ENCODE measurements around the gene IQGAP1. TPM values are rescaled to one million over a fixed set of nuclear protein-coding genes. Genes with fewer than 3 reads are reported as not detected.

Gene IQGAP1
- total RNA-seq, result 100 to 1,000 TPM in 3 of 5 donors, 10 to 100 TPM in 2; 74.1 to 222 (median 160) TPM
- polyA plus RNA-seq, result 10 to 100 TPM; 22.3 to 64.5 (median 43.7) TPM
- long read RNA-seq, donor 1, partial matches to known transcripts, result 22 of 25 reads
- long read RNA-seq, donor 1, other reads (novel, unspliced or antisense), result 0 of 25 reads
- long read RNA-seq, donor 2, full-length matches to known transcripts, result 6 of 20 reads
- long read RNA-seq, donor 2, partial matches to known transcripts, result 14 of 20 reads
- long read RNA-seq, donor 2, other reads (novel, unspliced or antisense), result 0 of 20 reads
- long read RNA-seq, donor 3, partial matches to known transcripts, result 23 of 24 reads
- long read RNA-seq, donor 3, other reads (novel, unspliced or antisense), result 0 of 24 reads
- long read RNA-seq, donor 4, partial matches to known transcripts, result 7 of 8 reads
- long read RNA-seq, donor 4, other reads (novel, unspliced or antisense), result 0 of 8 reads
- long read RNA-seq, donor 5, partial matches to known transcripts, result 41 of 49 reads
- long read RNA-seq, donor 5, other reads (novel, unspliced or antisense), result 0 of 49 reads
- long read RNA-seq, donor 6, full-length matches to known transcripts, result 14 of 91 reads
- long read RNA-seq, donor 6, partial matches to known transcripts, result 77 of 91 reads
- long read RNA-seq, donor 6, other reads (novel, unspliced or antisense), result 0 of 91 reads
- long read RNA-seq, donor 7, full-length matches to known transcripts, result 12 of 49 reads
- long read RNA-seq, donor 7, partial matches to known transcripts, result 37 of 49 reads
- long read RNA-seq, donor 7, other reads (novel, unspliced or antisense), result 0 of 49 reads
- long read RNA-seq, donor 8, full-length matches to known transcripts, result 7 of 20 reads
- long read RNA-seq, donor 8, partial matches to known transcripts, result 13 of 20 reads
- long read RNA-seq, donor 8, other reads (novel, unspliced or antisense), result 0 of 20 reads
- long read RNA-seq, donor 9, transcript IQGAP1-204 (3 exons, 2,313 nt), result major isoform, 11 of 34 reads
- long read RNA-seq, donor 9, partial matches to known transcripts, result 18 of 34 reads
- long read RNA-seq, donor 9, other reads (novel, unspliced or antisense), result 0 of 34 reads
- long read RNA-seq, donor 10, partial matches to known transcripts, result 0 of 2 reads
- long read RNA-seq, donor 10, other reads (novel, unspliced or antisense), result 0 of 2 reads

- Histone ChIP-seq H3K27me3 (no peaks in the 10 kb centered on the region), H3K36me3 (peaks cover 10 to 21% (median 16%) of the 10 kb centered on the region in 4 donors), H3K9me3 (no peaks in the 10 kb centered on the region), H3K27ac (peak within 1 kb of the TSS; percentile 99 to 100 (median 99)), H3K4me1 (peaks cover 28 to 43% (median 37%) of the 10 kb centered on the region in 4 donors), H3K4me3 (peak within 1 kb of the TSS; percentile 71 to 99 (median 92))
- no peak for TF ChIP-seq EP300 (IDR thresholded peaks at IDR 0.05)
- peak; percentile 79 to 99 (median 98) for TF ChIP-seq POLR2AphosphoS5 (IDR thresholded peaks at IDR 0.05)
- peak in 2 of 4 donors; percentile 43 to 77 for TF ChIP-seq POLR2A (IDR thresholded peaks at IDR 0.05)
- WGBS, 5 donors, result 3 to 8% (median 5%) methylated on average over 29 to 62 of the region's 62 CpGs
- DNase-seq, result peak; percentile 98
- intact Hi-C loops (cut with DNase I; ENCODE audit: low total_unique reads), result no loop called here
These were observed at the start of gene IQGAP1 for GRCh38 chr15:90387534-90388461. TSS of gene IQGAP1 (plus strand) at chr15:90388242. CDS start at chr15:90388342, 100 bp downstream.

GRCh38 chr15:90338532-90338931 lies 49.5 kb upstream of the IQGAP1 start:
- Histone ChIP-seq H3K4me1 (peaks cover 0 to 16% (median 0%) of the 10 kb centered on the region in 4 donors), H3K9me3 (no peaks in the 10 kb centered on the region), H3K27me3 (no peaks in the 10 kb centered on the region), H3K27ac (no peak overlapping the region), H3K36me3 (no peaks in the 10 kb centered on the region), H3K4me3 (no peak overlapping the region)
- 82 to 98% (median 92%) methylated on average over 1 of the region's 1 CpG for WGBS, 5 donors
- no peak for DNase-seq
- intact Hi-C loops (cut with DNase I; ENCODE audit: low total_unique reads), result no loop called here
- no peak for TF ChIP-seq CTCF (IDR thresholded peaks at IDR 0.05)
- TF ChIP-seq EP300 (IDR thresholded peaks at IDR 0.05), result no peak
- no peak for TF ChIP-seq POLR2A (IDR thresholded peaks at IDR 0.05)
- TF ChIP-seq POLR2AphosphoS5 (IDR thresholded peaks at IDR 0.05), result no peak

GRCh38 chr15:90340345-90340744 lies 47.7 kb upstream of the IQGAP1 start:
- H3K4me1 ChIP-seq, result peaks cover 0 to 17% (median 0%) of the 10 kb centered on the region in 4 donors
- intact Hi-C loops (cut with DNase I; ENCODE audit: low total_unique reads), result no loop called here
- no peak overlapping the region for H3K4me3 ChIP-seq
- H3K27me3 ChIP-seq, result no peaks in the 10 kb centered on the region
- WGBS, 5 donors, result 57 to 80% (median 74%) methylated on average over 6 of the region's 6 CpGs
- no peak for DNase-seq
- H3K27ac ChIP-seq, result no peak overlapping the region
- TF ChIP-seq CTCF (IDR thresholded peaks at IDR 0.05) (no peak), POLR2AphosphoS5 (IDR thresholded peaks at IDR 0.05) (no peak), POLR2A (IDR thresholded peaks at IDR 0.05) (no peak), EP300 (IDR thresholded peaks at IDR 0.05) (no peak)
- H3K9me3 ChIP-seq, result no peaks in the 10 kb centered on the region
- no peaks in the 10 kb centered on the region for H3K36me3 ChIP-seq

- 86 to 95% (median 89%) methylated on average over 5 of the region's 5 CpGs for WGBS, 5 donors
- TF ChIP-seq POLR2A (IDR thresholded peaks at IDR 0.05) (no peak), POLR2AphosphoS5 (IDR thresholded peaks at IDR 0.05) (no peak), EP300 (IDR thresholded peaks at IDR 0.05) (no peak), CTCF (IDR thresholded peaks at IDR 0.05) (no peak)
- no peaks in the 10 kb centered on the region for H3K9me3 ChIP-seq
These were observed 44.7 kb upstream of the IQGAP1 start for GRCh38 chr15:90343302-90343790.

More at GRCh38 chr15:90343302-90343790, 44.7 kb upstream of the IQGAP1 start:
- H3K4me1 ChIP-seq, result peaks cover 0 to 17% (median 0%) of the 10 kb centered on the region in 4 donors
- no peaks in the 10 kb centered on the region for H3K27me3 ChIP-seq
- intact Hi-C loops (cut with DNase I; ENCODE audit: low total_unique reads), result no loop called here
- no peak overlapping the region for H3K27ac ChIP-seq
- H3K36me3 ChIP-seq, result no peaks in the 10 kb centered on the region
- DNase-seq, result no peak
- H3K4me3 ChIP-seq, result no peak overlapping the region
